Inferior parietal cortex (tissue), 1 donor: ENCODE data around the gene CREB3L1.
"Not testable (repeated sequence)": the region's sequence is repeated elsewhere in the genome, so short reads cannot be mapped to it uniquely, and the experiment has no call there.

Experiments
- DNase-seq: peaks from one replicate; pipeline ENCODE4 v3.0.0-alpha.2; 2016; ENCODE audit errors: extremely low spot score

The CREB3L1 gene

DNA sequence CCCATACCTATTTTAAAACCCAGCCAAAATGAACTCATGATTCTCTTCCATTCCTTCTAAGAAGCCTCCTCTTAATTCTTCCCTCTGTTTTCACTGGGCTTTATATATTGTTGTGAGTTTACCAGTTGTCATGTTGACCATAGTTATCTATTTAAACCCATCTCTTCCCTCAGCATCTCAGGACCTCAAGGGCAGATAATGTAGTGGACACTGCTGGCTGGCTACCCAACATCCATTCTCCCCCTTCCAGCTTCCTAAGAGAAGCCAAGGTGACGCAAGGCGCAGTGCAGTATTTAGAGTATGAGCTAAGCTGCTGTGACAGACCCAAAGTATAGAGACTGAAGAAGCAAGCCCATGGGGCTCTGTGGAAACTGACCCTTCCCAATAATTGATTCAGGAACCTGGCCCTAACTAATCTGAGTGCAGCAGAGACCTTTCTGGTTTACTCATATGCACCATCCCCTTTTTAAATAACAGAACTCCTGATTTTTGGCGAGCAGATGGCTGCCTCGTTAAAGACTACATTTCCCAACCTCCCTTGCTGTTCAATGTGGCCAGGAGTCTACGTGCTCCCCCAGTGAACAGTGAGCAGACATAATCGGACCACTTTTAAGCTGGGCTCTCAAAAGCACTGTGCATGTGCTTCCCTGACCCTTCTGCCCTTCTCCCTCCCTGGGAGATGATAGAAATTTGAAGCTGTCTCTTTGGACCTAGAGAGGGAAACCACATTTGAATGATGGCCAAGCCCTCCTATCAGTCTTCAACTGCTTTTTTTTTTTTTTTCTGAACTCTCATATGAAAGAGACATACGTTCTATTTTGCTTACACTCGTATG, 28.1 kb upstream of the CREB3L1 start:
- DNase-seq, result peak; percentile 35

DNA sequence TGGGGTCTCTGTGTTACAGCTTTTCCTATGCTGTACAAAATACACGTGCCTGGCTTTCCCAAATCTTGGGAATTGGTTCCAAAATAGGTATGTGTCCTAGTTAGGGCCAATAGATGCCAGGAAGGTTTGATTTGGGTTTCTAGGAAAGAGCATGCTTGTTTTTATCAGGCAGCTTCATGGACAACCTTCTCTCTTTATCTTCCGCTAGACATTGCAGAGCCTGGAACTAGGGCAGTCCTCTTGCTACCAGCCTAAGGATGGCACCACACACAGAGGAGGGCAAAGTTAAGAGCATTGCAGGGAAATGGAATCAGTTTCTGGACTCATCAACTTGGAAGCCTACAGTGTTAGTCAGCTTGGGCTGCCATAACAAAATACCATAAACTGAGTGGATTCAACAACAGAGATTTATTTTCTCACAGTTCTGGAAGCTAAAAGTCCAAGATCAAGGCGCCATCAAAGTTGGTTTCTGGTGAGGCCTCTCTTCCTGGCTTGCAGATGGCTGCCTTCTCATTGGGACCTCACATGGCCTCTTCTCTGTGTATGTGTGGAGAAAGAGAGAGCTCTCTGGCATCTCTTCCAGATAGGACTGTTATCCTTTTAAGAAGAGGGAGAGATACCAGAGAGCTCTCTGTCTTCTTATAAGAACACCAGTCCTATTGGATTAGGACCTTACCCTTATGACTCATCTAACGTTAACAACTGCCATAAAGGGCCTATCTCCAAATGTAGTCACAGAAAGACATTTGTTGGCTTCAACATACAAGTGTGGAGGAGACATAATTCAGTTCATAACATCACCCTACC, 27.3 kb upstream of the CREB3L1 start:
- no peak for DNase-seq

DNA sequence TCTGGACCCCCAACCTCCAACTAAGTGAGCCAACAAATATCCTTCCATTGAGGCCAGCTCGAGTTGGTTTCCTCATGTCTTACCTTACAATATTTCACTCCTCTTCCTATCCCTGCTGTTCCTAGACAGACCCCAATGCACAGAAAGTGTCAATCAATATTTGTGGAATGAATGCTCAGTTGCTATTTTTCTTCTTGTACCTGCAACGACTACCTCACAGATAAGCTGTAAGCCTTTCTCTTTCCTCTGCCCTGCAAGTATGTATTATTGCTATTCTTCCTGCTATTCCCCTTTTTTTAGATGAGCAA, 26.8 kb upstream of the CREB3L1 start:
- no peak for DNase-seq

DNA sequence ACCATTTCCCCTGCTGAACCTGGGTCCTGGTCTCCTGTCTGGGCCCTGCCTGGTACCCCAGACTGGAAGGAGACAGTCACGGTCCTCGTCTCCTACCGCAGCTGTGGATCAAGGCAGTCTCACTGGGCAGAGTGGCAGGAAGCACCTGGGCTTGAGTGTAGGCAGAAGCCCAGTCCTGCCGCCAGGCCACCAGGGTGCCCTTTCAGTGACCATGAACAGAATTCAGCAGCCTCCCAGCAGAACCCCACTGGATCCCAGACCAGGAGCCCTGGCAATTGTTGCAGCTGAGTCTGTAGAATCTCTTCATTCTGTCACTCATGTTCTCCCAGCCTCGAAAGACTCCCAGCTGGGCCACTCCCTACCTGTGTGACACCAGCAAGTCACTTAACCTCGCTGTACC, 25.5 kb upstream of the CREB3L1 start:
- no peak for DNase-seq

DNA sequence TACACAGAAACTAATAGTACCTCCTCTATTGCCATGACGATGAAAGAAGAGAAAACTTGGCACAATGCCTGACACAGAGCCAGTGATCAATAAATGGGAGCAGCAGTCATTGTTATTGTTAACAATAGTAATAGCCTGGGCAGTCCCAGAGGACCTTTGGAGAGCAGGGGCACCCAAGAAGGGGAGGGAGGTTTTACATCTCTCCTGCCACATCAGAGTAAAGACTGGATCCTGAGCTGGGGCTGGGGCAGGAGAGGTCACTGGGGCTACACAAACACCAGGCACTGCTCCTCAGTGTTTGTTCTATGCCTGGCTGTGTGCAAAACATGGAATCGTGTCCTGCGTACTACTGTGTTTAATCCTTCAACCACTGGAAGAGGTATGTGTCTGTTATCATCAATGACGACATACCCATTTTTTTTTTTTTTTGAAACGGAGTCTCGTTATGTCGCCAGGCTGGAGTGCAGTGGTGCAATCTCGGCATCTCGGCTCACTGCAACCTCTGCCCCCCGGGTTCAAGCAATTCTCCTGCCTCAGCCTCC, 25.0 kb upstream of the CREB3L1 start:
- DNase-seq, result no peak

DNA sequence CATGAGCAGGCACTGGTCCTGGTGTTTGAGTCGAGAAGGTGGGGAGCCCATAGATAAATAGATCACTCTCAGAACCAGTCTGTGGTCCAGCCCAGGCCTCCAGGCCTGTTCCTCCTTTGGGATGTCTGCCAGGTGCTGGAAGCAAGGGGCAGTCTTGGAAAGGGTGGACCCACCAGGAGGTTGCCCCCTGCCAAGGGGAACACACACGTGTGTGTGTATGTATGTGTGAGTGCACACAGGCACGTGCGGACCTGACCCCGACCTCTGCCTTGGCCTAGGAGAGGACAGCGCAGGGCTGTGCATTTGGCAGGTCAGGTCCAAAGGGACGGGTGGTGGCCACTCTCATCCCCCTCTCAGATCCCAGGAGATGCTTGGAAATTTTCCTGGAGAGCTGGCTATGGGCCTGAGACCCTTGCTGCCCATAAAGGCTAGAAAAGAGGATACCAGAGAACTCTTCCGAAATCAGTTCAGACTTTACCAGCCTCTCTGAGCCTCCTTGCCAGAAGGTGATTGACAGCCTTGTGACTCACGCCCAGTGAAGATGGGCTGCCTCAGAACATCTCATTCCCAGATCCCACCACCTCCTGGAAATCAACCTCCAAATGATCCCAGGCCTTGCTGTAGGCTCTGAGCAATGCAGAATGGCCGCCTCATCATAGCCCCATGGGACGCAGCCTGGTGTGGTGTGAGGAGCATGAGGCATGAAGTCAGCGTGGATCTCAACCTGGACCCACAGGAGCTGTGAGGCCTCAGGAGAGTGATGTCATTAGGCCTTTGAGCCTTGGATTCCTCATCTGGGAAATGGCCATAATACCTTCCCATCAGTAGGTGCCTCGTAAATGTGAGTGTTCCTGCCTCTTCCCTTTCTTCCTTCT, 24.0 kb upstream of the CREB3L1 start:
- no peak for DNase-seq

DNA sequence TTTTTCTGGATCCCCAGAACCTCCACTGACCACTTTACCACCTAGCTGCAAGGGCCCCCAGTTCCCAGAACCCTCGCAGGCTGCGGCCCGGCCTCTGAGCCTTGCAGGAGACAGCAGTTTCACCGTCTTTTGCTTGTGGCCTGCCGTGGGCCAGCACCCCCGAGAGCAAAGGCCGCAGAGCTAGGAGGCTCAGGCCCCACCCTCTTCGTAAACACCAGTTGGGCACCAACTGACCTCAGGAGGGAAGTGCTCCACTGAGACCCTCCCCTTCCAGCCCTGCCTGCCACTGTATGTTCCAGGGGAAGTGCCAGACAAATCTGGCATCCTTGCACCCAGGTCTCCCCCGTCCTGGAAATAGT, 23.4 kb upstream of the CREB3L1 start:
- no peak for DNase-seq

DNA sequence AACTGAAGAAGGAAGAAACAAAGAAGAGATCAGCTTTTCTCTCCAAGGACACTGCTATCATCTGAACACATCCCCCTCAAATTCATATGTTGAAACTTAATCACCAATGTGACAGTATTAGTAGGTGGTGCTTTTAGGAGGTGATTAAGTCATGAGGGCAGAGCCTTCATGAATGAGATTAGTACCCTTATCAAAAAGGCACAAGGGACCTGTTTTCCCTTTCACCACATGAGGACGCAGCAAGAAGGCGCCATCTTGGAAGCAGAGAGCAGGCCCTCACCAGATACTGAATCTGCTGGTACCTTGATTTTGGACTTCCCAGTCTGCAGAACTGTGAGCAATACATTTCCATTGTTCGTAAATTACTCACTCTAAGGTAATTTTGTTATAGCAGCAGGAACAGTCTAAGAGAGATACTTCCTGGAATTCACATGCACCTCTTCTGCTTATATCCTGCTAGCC, 20.9 kb upstream of the CREB3L1 start:
- DNase-seq, result no peak

DNA sequence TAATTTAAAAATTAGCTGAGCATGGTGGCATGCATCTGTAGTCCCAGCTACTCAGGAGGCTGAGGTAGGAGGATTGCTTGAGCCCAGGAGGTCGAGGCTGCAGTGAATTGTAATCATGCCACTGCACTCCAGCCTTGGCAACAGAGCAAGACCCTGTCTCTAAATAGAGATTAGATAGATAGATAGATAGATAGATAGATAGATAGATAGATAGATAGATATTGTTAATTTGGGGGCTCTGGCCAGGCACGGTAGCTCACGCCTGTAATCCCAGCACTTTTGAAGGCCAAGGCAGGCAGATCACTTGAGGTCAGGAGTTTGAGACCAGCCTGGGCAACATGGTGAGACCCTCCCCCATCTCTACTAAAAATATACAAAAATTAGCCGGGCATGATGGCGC, 18.1 kb upstream of the CREB3L1 start:
- not testable (repeated sequence) for DNase-seq

DNA sequence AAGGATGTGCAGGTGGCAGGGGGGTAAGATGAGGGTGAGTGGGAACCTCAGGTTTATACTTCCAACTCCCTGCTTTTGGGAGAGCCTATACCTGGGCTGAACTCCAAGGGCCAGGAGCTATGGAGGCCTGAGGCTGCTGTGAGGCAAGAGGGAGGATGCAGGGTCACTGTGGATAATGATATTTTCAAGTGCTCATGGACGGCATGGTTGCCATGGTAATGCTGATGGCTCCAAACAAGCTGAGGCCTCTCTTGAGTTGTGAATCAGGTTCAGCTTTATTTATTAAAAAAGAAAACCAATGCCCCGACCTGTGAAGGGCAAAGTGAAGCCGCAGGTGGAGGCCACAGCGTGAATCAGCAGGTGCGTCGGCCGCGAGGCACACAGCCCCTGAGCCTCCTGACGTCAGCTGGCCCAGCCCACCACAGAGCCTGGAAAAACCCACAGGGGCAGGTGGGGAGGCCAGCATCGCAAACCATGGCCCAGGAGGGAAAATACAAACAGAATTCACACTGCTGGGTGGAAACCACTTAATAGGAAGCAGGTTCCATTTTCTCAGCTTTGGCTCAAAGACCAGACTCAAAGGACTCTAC, 17.4 kb upstream of the CREB3L1 start:
- no peak for DNase-seq

DNA sequence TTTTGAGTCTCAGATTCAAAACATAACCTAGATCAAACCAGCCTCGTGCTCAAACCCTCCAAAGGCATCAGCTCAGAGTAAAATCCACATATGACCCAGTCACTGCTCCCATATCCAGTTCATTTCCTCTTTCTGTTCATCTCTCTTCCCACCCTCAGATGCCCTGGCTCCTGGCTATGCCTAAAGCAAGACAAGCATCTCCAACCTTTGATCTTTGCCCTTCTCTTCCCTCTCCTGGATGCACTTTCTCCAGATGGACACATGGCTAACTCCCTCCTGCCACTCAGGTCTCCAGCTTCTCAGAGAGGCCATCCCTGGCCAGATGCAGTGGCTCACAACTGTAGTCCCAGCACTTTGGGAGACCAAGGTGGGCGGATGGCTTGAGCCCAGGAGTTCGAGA, 14.3 kb upstream of the CREB3L1 start:
- DNase-seq, result no peak

DNA sequence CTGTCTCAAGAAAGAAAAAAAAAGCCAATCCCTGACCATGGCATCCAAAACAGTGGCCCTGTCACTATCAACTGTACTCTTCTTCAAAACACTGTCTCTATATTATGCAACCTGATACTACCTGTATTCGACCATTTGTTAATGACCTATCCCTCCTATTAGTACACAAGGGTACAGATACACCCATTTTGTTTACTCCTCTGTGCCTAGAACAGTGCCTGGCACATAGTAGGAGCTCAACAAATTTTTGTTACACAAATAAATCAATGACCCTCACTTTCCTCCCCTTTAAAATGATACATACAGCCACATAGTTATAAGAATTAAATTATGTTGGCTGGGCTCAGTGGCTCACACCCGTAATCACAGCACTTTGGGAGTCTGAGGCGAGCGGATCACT, 13.4 kb upstream of the CREB3L1 start:
- DNase-seq, result no peak

DNA sequence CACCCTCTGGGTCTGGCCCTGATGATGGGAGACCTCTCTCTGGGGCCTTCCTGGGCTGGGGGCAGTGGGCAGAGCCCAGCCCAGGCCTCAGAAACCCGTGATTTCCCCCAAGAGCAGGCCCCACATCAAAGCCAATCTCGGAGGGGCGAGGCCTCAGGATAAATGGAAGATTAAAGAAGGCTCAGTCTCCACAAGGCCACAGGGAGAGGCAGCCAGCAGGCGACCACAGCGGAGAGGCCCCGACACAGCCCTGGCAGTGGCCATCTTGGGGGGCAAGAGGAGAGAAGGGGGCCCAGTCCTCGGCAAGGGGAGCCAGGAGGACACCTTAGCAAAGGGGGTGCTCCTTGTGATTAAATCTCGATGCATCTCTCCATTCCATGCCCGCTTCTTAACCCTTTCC, 12.5 kb upstream of the CREB3L1 start:
- no peak for DNase-seq

DNA sequence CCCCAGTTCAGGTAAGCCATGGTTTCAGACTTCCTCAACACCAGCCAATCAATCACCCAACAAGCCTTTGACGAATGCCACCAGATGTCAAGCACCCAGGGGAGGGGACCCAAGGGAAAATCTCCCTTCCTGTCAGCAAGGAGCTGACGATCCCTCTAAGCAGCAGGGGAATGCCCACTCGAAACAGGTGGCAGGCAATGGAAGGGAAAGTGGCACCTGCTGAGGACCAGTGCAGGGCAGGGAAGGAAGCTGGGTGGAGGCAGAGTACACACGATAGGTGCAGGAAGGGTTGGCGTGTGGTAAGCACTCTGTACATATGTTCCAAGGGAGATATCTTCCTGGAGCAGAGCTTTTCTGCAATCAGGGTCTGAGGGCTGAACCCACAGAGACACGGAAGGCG, 11.7 kb upstream of the CREB3L1 start:
- no peak for DNase-seq

DNA sequence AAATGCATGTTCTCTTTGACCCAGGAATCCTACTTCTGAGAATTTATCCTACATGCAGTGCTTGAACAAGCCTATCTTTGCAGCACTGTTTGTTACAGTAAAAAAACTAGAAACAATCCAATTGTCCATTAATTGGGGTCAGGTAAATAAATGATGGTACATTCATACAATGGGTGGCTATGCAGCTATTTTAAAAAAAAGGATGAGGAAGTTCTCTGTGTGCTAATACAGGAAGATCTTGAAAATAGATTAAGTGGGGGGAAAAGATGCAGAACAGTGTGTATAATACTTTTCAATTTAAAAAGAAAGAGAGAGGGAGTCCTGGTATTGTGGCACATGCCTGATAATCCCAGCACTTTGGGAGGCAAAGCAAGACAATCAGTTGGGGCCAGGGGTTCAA, 9.5 kb upstream of the CREB3L1 start:
- no peak for DNase-seq

DNA sequence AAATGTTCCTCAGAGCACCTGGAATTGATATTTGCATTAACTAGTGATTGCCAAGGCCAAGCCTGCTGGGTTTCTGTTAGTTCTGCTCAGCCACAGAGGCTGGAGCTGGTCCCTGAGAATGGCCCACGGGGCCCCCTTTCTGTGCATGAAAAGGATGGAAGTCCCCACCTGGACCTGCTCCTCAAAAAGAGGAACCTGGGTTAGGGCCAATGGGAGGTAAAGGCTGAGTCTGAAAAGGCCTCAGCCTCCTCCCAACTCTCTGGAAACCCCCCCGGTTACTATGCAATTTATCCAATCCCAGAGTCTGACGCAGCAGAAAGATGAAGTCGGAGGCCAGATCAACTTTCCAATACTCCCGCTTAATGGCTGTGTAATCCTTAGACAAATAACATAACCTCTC, 6.8 kb upstream of the CREB3L1 start:
- DNase-seq, result no peak

DNA sequence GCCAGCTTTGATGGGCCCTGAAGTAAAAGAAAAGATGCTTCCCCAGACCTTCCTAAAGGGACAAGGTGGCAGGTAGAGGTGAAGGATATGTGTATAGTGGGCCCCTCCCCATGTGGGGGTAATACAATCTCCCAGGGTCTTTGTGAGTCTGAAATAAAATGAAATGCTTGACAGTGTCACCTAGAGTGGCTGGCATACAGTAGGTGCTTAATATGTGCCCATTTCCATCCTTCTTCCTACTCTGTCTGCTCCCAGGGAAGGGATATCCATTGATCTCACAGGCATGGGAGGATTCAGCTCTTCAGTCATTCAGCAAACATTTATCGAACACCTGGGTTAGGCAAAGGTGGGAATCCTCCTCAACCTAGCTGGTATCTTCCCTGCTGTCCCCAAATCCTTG, 6.1 kb upstream of the CREB3L1 start:
- DNase-seq, result no peak

DNA sequence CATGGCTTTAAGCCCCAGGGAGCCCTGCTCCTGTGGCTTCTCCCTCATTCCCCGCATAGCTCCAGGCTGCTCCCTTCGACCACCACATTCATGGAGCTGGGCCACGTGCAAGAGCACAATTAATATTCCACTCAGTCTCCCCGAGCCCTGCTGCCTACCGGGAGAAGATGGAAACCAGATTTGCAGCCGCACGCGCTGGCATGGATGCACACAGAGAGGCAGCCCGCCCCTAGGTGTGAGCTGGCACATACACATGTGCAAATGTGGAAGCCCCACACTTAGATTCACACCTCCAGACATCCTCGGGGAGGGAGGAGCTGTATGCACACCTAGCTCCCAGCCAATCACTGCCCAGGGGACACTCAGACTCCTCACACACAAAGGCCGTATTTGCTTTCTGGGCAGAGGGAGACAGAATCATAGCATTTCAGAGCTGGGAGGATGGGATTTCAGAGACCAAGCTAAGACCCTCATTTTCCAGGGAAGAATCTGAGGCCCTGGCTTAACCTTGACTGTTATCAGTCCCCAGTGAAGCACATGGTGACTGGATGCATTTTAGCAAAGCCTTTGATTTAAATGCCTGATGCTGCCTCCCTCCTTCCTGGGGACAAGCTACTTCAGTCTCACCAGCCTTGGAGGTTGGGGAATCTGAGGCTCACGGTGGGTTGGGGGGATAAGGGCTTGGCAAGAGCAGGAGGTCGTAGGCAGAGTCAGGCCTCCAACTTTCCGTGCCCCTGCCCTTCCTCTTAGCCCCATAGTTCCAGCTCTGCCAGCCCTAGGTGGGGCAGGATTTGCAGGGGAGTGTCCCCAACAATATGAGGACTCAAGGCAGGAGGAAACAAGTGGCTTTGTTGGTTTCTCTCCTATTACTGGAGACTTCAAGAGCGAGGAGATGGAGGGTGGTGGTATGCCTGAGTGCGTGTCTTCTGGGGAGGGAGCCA, 5.3 kb upstream of the CREB3L1 start:
- DNase-seq, result no peak

DNA sequence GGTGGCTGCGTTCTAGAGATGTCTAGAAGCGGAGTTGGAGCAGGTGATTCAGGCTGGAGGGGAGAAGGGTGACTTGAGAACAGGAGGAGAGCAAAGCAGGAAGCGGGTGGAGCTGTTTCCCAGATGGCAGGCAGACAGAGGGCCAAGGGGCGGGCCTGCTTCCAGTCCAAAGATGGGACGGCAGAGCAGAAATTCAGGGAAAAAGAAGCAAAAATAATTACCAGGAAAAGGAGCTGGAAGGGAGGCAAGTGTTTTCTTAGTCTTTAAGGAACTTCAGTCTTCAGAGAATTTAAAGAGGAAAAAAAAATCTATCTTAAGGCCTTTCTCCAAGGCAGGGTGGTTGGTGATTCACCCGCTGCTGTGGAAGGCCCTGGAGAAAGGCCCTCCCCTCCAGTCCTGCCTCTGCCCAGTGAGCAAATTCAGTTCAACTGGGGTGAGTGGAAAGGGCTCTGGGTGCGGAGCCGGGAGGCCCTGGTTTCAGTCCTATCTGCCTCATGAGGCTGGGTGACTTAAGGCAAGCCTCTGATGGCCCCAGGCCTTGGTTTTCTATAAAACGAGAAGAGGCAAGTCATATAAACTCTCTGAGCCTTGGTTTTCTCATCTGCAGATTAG, 4.5 kb upstream of the CREB3L1 start:
- no peak for DNase-seq
